ENCODE results near the gene VIPR1.

GRCh38 chr3:42550250-42550649 lies 47.8 kb downstream of the VIPR1 start:
- TF ChIP-seq, protein P1, sequence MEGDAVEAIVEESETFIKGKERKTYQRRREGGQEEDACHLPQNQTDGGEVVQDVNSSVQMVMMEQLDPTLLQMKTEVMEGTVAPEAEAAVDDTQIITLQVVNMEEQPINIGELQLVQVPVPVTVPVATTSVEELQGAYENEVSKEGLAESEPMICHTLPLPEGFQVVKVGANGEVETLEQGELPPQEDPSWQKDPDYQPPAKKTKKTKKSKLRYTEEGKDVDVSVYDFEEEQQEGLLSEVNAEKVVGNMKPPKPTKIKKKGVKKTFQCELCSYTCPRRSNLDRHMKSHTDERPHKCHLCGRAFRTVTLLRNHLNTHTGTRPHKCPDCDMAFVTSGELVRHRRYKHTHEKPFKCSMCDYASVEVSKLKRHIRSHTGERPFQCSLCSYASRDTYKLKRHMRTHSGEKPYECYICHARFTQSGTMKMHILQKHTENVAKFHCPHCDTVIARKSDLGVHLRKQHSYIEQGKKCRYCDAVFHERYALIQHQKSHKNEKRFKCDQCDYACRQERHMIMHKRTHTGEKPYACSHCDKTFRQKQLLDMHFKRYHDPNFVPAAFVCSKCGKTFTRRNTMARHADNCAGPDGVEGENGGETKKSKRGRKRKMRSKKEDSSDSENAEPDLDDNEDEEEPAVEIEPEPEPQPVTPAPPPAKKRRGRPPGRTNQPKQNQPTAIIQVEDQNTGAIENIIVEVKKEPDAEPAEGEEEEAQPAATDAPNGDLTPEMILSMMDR (IDR thresholded peaks at IDR 0.05), result no peak
- TF ChIP-seq POLR2AphosphoS5 (IDR thresholded peaks at IDR 0.05) (no peak), EP300 (IDR thresholded peaks at IDR 0.05) (no peak), POLR2A (IDR thresholded peaks at IDR 0.05) (no peak)

Measured in sigmoid colon (tissue), 4 donors.